AG09309 (cell line): ENCODE results near the gene SLC24A1.

Experiments used
- DNase-seq: peaks from one replicate; pipeline ENCODE4 v3.0.0-alpha.2; 2010; ENCODE audit warnings: low read depth
- H3K4me3 ChIP-seq: 2 replicates; pipeline ENCODE4 v1.5.1; 2011; ENCODE audit warnings: mild to moderate bottlenecking, low read depth, low read length, moderate library complexity; ENCODE audit not compliant: control insufficient read depth
- TF ChIP-seq, protein P1 (sequence below): IDR thresholded peaks from 2 replicates; pipeline ENCODE4 v1.5.1; 2011; ENCODE audit warnings: mild to moderate bottlenecking, low read depth, low read length, inconsistent platforms; ENCODE audit not compliant: insufficient read depth, control insufficient read depth; ENCODE audit errors: missing control alignments

The SLC24A1 gene

DNA sequence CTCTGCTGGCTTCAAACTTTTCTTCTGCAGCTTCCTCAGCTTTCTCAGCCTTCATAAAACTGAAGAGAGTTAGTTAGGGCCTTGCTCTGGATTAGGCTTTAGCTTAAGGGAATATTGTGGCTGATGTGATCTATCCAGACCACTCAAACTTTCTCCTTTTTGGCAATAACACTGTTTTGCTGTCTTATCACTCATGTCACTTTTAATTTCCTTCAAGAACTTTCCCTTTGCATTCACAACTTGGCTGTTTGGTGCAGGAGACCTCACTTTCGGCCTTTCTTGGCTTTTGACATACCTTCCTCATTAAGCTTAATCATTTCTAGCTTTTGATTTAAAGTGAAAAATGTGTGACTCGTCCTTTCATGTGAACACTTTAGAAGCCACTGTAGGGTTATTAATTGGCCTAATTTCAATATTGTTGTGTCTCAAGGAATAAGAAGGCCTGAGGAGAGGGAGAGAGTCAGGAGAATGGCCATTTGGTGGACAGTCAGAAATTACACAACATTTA lies 60.7 kb downstream of the SLC24A1 start:
- no peak for DNase-seq
- TF ChIP-seq, protein P1, sequence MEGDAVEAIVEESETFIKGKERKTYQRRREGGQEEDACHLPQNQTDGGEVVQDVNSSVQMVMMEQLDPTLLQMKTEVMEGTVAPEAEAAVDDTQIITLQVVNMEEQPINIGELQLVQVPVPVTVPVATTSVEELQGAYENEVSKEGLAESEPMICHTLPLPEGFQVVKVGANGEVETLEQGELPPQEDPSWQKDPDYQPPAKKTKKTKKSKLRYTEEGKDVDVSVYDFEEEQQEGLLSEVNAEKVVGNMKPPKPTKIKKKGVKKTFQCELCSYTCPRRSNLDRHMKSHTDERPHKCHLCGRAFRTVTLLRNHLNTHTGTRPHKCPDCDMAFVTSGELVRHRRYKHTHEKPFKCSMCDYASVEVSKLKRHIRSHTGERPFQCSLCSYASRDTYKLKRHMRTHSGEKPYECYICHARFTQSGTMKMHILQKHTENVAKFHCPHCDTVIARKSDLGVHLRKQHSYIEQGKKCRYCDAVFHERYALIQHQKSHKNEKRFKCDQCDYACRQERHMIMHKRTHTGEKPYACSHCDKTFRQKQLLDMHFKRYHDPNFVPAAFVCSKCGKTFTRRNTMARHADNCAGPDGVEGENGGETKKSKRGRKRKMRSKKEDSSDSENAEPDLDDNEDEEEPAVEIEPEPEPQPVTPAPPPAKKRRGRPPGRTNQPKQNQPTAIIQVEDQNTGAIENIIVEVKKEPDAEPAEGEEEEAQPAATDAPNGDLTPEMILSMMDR, result no peak
- H3K4me3 ChIP-seq, result no peak overlapping the region

DNA sequence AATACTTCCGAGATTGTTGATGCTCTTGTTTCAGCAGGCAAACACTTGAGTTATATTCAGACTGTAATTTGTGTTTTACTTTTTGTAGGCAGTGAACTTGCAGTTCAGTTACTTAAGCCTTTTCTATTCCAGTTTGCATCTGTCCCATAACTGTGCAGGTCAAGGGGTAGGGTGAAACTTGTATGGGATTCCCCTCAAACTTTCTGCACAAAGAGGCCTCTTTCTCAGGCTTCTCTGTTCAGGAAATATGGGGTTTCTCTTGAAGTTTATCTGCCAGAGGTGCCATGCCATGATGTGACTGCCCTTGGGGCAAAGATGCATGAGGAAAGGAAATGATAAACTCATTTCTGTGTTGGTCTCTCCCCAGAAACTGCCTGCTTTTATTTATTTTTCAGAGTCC lies 66.7 kb downstream of the SLC24A1 start:
- TF ChIP-seq, protein P1, result no peak
- no peak for DNase-seq
- H3K4me3 ChIP-seq, result no peak overlapping the region

DNA sequence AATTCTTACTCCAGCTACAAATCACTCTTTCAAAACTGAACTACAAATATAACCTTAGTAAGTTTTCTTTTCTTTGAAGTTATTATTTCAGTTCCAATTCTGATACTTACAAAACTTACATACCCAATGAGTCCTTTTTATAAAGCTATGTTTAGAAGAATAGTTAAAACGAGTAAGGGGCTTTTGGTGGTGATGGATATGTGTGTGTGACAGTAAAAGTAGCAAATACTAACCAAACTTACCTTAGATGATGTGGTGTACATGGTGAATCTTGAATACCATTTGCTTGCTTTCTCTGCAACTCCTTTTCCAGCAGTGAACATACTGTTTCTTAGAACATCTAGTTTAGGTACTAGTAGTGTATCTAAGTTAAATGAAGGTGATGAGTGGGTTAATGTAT lies 68.4 kb downstream of the SLC24A1 start:
- H3K4me3 ChIP-seq, result no peak overlapping the region
- TF ChIP-seq, protein P1, result no peak
- DNase-seq, result no peak

DNA sequence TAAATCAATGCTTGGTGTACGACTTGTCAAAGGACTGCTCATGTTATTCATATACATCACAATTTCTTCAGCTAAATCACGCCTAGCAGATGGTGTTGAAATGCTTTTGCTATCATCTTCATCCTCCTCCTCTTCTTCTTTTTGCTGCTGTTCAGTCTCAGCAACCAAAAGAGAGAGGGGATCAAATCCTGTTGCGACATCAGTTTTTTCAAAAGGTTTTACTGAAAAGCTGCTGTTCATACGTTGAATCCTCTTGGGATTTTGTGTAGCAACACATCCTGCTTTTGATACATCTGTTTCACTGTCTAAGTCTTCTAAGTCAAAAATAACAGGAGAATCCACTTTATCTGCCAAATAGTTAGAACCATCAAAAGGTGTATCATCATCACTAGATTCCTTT lies 69.0 kb downstream of the SLC24A1 start:
- H3K4me3 ChIP-seq, result no peak overlapping the region
- DNase-seq, result no peak
- TF ChIP-seq, protein P1, result no peak

DNA sequence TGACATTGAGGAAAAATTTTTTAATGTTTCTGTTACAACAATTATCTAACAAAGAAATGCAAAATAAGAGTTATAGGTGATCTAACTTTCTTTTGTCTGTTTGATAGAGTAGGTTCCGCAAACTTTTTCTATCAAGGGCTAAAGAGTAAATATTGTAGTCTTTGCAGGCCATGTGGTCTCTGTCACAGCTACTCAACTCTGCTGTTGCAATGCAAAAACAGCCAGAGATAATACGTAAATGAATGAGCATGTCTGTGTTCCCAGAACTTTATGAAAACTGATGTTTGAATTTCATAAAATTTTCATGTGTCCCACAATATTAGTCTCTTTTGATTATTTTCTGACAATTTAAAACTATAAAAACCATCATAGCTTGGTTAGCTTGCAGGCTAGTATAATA lies 73.3 kb downstream of the SLC24A1 start:
- DNase-seq, result no peak
- H3K4me3 ChIP-seq, result no peak overlapping the region
- TF ChIP-seq, protein P1, result no peak
